Smooth muscle cell (in vitro differentiated cells): ENCODE measurements around the gene MBL2. TPM values are rescaled to one million over a fixed set of nuclear protein-coding genes. Genes with fewer than 3 reads are reported as not detected.

Source experiments
- DNase-seq: peaks from one replicate; lab custom pipeline; 2025; ENCODE audit not compliant: unreplicated experiment; lab: John Stamatoyannopoulos, UW
- H2AFZ ChIP-seq: fragments of 200-600 bp; sonication (generic); 2 replicates; pipeline ENCODE4 v1.6.0; 2016; ENCODE audit warnings: antibody characterized with exemption, low read depth, mild to moderate bottlenecking
- H3F3A ChIP-seq: fragments of 200-600 bp; sonication (generic); 2 replicates; pipeline ENCODE4 v1.6.0; 2017; ENCODE audit warnings: antibody characterized with exemption, low read depth
- H3K27ac ChIP-seq: fragments of 200-600 bp; sonication (generic); 2 replicates; pipeline ENCODE4 v1.5.1; 2016; ENCODE audit warnings: low read depth, mild to moderate bottlenecking
- H3K27me3 ChIP-seq: fragments of 200-600 bp; sonication (generic); 2 replicates; pipeline ENCODE4 v1.6.1; 2016; ENCODE audit warnings: low read depth, mild to moderate bottlenecking
- H3K36me3 ChIP-seq: fragments of 200-600 bp; sonication (generic); 2 replicates; pipeline ENCODE4 v1.5.1; 2016; ENCODE audit warnings: low read depth
- H3K4me1 ChIP-seq: fragments of 200-600 bp; sonication (generic); 2 replicates; pipeline ENCODE4 v1.5.1; 2016; ENCODE audit warnings: low read depth
- H3K4me2 ChIP-seq: fragments of 200-600 bp; sonication (generic); 2 replicates; pipeline ENCODE4 v1.6.0; 2016; ENCODE audit warnings: mild to moderate bottlenecking
- H3K4me3 ChIP-seq: fragments of 200-600 bp; sonication (generic); 2 replicates; pipeline ENCODE4 v1.5.1; 2016; ENCODE audit warnings: mild to moderate bottlenecking
- H3K79me2 ChIP-seq: fragments of 200-600 bp; sonication (generic); 2 replicates; pipeline ENCODE4 v1.6.0; 2016; ENCODE audit warnings: low read depth, mild to moderate bottlenecking
- H3K9ac ChIP-seq: fragments of 200-600 bp; sonication (generic); 2 replicates; pipeline ENCODE4 v1.6.0; 2016; ENCODE audit warnings: low read depth
- H3K9me3 ChIP-seq: fragments of 200-600 bp; sonication (generic); replicated peaks from 2 replicates; pipeline ENCODE4 v1.5.1; 2016; ENCODE audit warnings: low read depth
- H4K20me1 ChIP-seq: fragments of 200-600 bp; sonication (generic); 2 replicates; pipeline ENCODE4 v1.6.0; 2016; ENCODE audit warnings: low read depth
- WGBS: methylation state at CpG from one replicate; pipeline ENCODE4 v1.1.7; 2016; ENCODE audit warnings: low lambda C conversion rate; 5-methylcytosine and 5-hydroxymethylcytosine counted together
- polyA plus RNA-seq: library from polyadenylated mRNA; unstranded; fragments of >200 nt; fragmentation: Nextera tagmentation; extraction: Ambion mirVana; gene quantifications from 2 replicates; pipeline ENCODE4 v1.2.1, GENCODE V29; 2016
- total RNA-seq: library from RNA; depleted of rRNA; stranded (reverse); fragments of >200 nt; gene quantifications from 2 replicates; pipeline ENCODE4 v1.2.3, GENCODE V29; 2014
- TF ChIP-seq, protein P1 (sequence below): fragments of 200-600 bp; sonication (generic); IDR thresholded peaks from 2 replicates; pipeline ENCODE4 v1.5.1; 2017; ENCODE audit warnings: borderline replicate concordance, mild to moderate bottlenecking, antibody characterized with exemption; ENCODE audit not compliant: insufficient read depth, poor library complexity, severe bottlenecking

MBL2 gene
- total and polyA plus RNA-seq, 2 experiments from 2014 or later = 0.04 TPM; not detected in 1

- Histone ChIP-seq H3F3A (no peaks in the 10 kb centered on the region), H3K27ac (peak overlapping the region; percentile 75), H3K4me3 (no peak overlapping the region), H3K9ac (no peak overlapping the region), H3K36me3 (no peaks in the 10 kb centered on the region), H4K20me1 (no peaks in the 10 kb centered on the region), H3K9me3 (no peaks in the 10 kb centered on the region), H2AFZ (no peak overlapping the region), H3K27me3 (no peaks in the 10 kb centered on the region), H3K79me2 (no peaks in the 10 kb centered on the region), H3K4me2 (peak overlapping the region; percentile 6), H3K4me1 (no peaks in the 10 kb centered on the region)
- no peak for DNase-seq
- 83% methylated on average over 8 of the region's 8 CpGs for WGBS
- TF ChIP-seq, protein P1, sequence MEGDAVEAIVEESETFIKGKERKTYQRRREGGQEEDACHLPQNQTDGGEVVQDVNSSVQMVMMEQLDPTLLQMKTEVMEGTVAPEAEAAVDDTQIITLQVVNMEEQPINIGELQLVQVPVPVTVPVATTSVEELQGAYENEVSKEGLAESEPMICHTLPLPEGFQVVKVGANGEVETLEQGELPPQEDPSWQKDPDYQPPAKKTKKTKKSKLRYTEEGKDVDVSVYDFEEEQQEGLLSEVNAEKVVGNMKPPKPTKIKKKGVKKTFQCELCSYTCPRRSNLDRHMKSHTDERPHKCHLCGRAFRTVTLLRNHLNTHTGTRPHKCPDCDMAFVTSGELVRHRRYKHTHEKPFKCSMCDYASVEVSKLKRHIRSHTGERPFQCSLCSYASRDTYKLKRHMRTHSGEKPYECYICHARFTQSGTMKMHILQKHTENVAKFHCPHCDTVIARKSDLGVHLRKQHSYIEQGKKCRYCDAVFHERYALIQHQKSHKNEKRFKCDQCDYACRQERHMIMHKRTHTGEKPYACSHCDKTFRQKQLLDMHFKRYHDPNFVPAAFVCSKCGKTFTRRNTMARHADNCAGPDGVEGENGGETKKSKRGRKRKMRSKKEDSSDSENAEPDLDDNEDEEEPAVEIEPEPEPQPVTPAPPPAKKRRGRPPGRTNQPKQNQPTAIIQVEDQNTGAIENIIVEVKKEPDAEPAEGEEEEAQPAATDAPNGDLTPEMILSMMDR = no peak
Measured at GRCh38 chr10:52771534-52772445, 794 bp downstream of the MBL2 start.

- no peak for DNase-seq
- TF ChIP-seq, protein P1 = no peak
- Histone ChIP-seq H3K4me3 (no peak overlapping the region), H3K4me1 (no peaks in the 10 kb centered on the region), H3K79me2 (no peaks in the 10 kb centered on the region), H3K4me2 (no peak overlapping the region), H3K27me3 (no peaks in the 10 kb centered on the region), H2AFZ (no peak overlapping the region), H3F3A (no peaks in the 10 kb centered on the region), H3K36me3 (no peaks in the 10 kb centered on the region), H4K20me1 (no peaks in the 10 kb centered on the region), H3K27ac (peak overlapping the region; percentile 75), H3K9ac (no peak overlapping the region), H3K9me3 (no peaks in the 10 kb centered on the region)
- WGBS = 64% methylated on average over 2 of the region's 2 CpGs
Measured at GRCh38 chr10:52770904-52771303, 1.7 kb downstream of the MBL2 start.

DNA sequence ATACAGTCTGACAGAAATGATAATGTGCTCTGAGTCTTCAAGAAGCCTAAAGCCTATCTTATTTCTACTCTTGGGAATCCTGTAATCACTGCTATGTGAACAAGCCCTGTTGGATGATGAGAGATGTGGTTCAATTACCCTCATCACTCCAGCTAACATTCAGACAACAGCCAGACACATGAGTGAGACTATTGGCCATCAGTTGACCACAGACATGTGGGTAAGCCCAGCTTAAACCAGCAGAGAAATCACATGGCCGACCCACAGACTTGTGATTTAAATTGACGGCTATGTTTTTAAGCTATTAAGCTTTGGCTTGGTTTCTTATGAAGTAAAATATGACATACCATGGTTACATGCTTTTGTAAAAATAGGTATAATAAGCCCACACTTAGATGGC lies 2.6 kb downstream of the MBL2 start:
- no peak for DNase-seq
- no peaks in the 10 kb centered on the region for H3K27me3 ChIP-seq
- H3K4me1 ChIP-seq = no peaks in the 10 kb centered on the region
- H3K9ac ChIP-seq = peak overlapping the region; percentile 40
- H3K9me3 ChIP-seq = no peaks in the 10 kb centered on the region
- TF ChIP-seq, protein P1 = no peak
- H4K20me1 ChIP-seq = no peaks in the 10 kb centered on the region
- no peaks in the 10 kb centered on the region for H3K79me2 ChIP-seq
- no peaks in the 10 kb centered on the region for H3F3A ChIP-seq
- H3K27ac ChIP-seq = peak overlapping the region; percentile 75
- WGBS = 57% methylated on average over 2 of the region's 2 CpGs
- H3K36me3 ChIP-seq = no peaks in the 10 kb centered on the region
- H3K4me2 ChIP-seq = no peak overlapping the region
- no peak overlapping the region for H3K4me3 ChIP-seq
- no peak overlapping the region for H2AFZ ChIP-seq
